Gastrocnemius medialis (tissue), 4 donors: Measurements from ENCODE around the gene MGAT4C.

Experiments
- CTCF ChIP-seq, 5 experiments: fragments of 450-650 bp in 3 of 5; fragments of 200-600 bp in 2 of 5; sonication (generic) in 2 of 5; IDR thresholded peaks in 4 of 5; conservative IDR thresholded peaks in 1 of 5; 1 replicate in 4 of 5; 2 replicates in 1 of 5; pipeline ENCODE4 v1.5.1; 2016 to 2019; ENCODE audit warnings: antibody characterized with exemption in 5 of 5, mild to moderate bottlenecking in 3 of 5, moderate library complexity in 3 of 5
- POLR2A ChIP-seq, 2 donors: fragments of 450-650 bp; IDR thresholded peaks; one replicate each; pipeline ENCODE4 v1.6.1; 2017; ENCODE audit warnings: antibody characterized with exemption in 2 of 2, mild to moderate bottlenecking in 2 of 2, moderate library complexity in 2 of 2

GRCh38 chr12:85923767-85924331, 332.3 kb downstream of the MGAT4C start:
- TF ChIP-seq CTCF (IDR thresholded peaks at IDR 0.05 in 4 of 5, conservative IDR thresholded peaks at IDR 0.05 in 1 of 5) (peak in 1 of 5 experiments; percentile 51), POLR2A (IDR thresholded peaks at IDR 0.05) (no peak)
